ENCODE data around the gene CHN2.
"Not testable (repeated sequence)": the region's sequence is repeated elsewhere in the genome, so short reads cannot be mapped to it uniquely, and the experiment has no call there.

The CHN2 gene

GRCh38 chr7:29190349-29191045 is 4.1 kb upstream of the CHN2 start:
- DNase-seq: peak; percentile 19

- no peak for DNase-seq
Measured at GRCh38 chr7:29192323-29192722, 2.3 kb upstream of the CHN2 start.

GRCh38 chr7:29192811-29193210 is 1.8 kb upstream of the CHN2 start:
- no peak for DNase-seq

- no peak for DNase-seq
Measured at GRCh38 chr7:29193316-29194205, 1.0 kb upstream of the CHN2 start.

GRCh38 chr7:29194206-29194593 is 375 bp upstream of the CHN2 start:
- no peak for DNase-seq

GRCh38 chr7:29196191-29196590 is 1.6 kb downstream of the CHN2 start:
- DNase-seq: no peak

GRCh38 chr7:29196971-29197595 is 2.5 kb downstream of the CHN2 start:
- no peak for DNase-seq

- DNase-seq: no peak
Measured at GRCh38 chr7:29197916-29198315, 3.3 kb downstream of the CHN2 start.

- no peak for DNase-seq
Measured at GRCh38 chr7:29199776-29200175, 5.2 kb downstream of the CHN2 start.

- DNase-seq: no peak
Measured at GRCh38 chr7:29202651-29203069, 8.1 kb downstream of the CHN2 start.

GRCh38 chr7:29204491-29205272 is 10.1 kb downstream of the CHN2 start:
- no peak for DNase-seq

GRCh38 chr7:29207162-29207801 is 12.7 kb downstream of the CHN2 start:
- no peak for DNase-seq

GRCh38 chr7:29208410-29209250 is 14.1 kb downstream of the CHN2 start:
- DNase-seq: no peak

- DNase-seq: no peak
Measured at GRCh38 chr7:29209745-29210144, 15.2 kb downstream of the CHN2 start.

- not testable (repeated sequence) for DNase-seq
Measured at GRCh38 chr7:29212736-29213135, 18.2 kb downstream of the CHN2 start.

GRCh38 chr7:29214056-29214455 is 19.5 kb downstream of the CHN2 start:
- DNase-seq: no peak

GRCh38 chr7:29214816-29215215 is 20.2 kb downstream of the CHN2 start:
- DNase-seq: no peak

GRCh38 chr7:29216128-29216527 is 21.6 kb downstream of the CHN2 start:
- DNase-seq: peak; percentile 6

- DNase-seq: no peak
Measured at GRCh38 chr7:29217113-29217512, 22.5 kb downstream of the CHN2 start.

- no peak for DNase-seq
Measured at GRCh38 chr7:29224726-29225125, 30.2 kb downstream of the CHN2 start.

- DNase-seq: no peak
Measured at GRCh38 chr7:29228289-29229011, 33.9 kb downstream of the CHN2 start.

All from NCI-H1105 (cell line).